Stimulated activated naive B cell treated with anti-CD40 and anti-IgM and Interleukin-4, amounts not matched to agents 10 μg/mL and 1 μg/mL and 100 μg/mL, for 72 hours (primary cell): Measurements from ENCODE around the gene TMEM221.
A peak's percentile ranks its signal among the peaks of the same experiment; 100 is the strongest.

Source experiments
- ATAC-seq, 2 donors: fragments of 150-1000 bp; cut with Tn5 transposase; replicated peaks; 2 replicates each; pipeline ENCODE4 v1.10.0; 2021; ENCODE audit warnings: moderate library complexity in 1 of 2
- DNase-seq: peaks from one replicate; pipeline ENCODE4 v3.0.0; 2021
- H3K27ac Mint-ChIP-seq: one replicate; pipeline ENCODE4 v1.8.0; 2022; ENCODE audit warnings: mild to moderate bottlenecking, mixed read lengths
- H3K27me3 Mint-ChIP-seq, 2 donors: one replicate each; pipeline ENCODE4 v1.8.0; 2022; ENCODE audit warnings: mixed read lengths in 2 of 2
- H3K36me3 Mint-ChIP-seq, 2 donors: one replicate each; pipeline ENCODE4 v1.8.0; 2022; ENCODE audit warnings: mixed read lengths in 2 of 2, mild to moderate bottlenecking in 1 of 2
- H3K4me1 Mint-ChIP-seq, 2 donors: one replicate each; pipeline ENCODE4 v1.8.0; 2022; ENCODE audit warnings: mixed read lengths in 2 of 2, mild to moderate bottlenecking in 1 of 2
- H3K4me3 Mint-ChIP-seq, 2 donors: one replicate each; pipeline ENCODE4 v1.8.0; 2022; ENCODE audit warnings: mild to moderate bottlenecking in 2 of 2, mixed read lengths in 2 of 2, moderate library complexity in 1 of 2
- H3K9me3 Mint-ChIP-seq, 2 donors: one replicate each; pipeline ENCODE4 v1.8.0; 2022; ENCODE audit warnings: mixed read lengths in 2 of 2, mild to moderate bottlenecking in 1 of 2

Gene TMEM221

GRCh38 chr19:17393914-17394313 lies 54.6 kb downstream of the TMEM221 start, which contains the start of gene CCDC194:
TSS of gene CCDC194 (minus strand) at chr19:17394196. CDS start at chr19:17394158, 38 bp downstream.
- DNase-seq (no peak), ATAC-seq (no peak)
- Mint-ChIP-seq H3K9me3 (peaks cover 0 to under 1% of the 10 kb centered on the region in 2 donors), H3K4me1 (peaks cover 20 to 28% of the 10 kb centered on the region in 2 donors), H3K27me3 (peaks cover 4 to 6% of the 10 kb centered on the region in 2 donors), H3K36me3 (peaks cover 7 to 20% of the 10 kb centered on the region in 2 donors), H3K4me3 (peak within 1 kb of the TSS in 1 of 2 donors; percentile 46), H3K27ac (no peak within 1 kb of the TSS)

GRCh38 chr19:17393002-17393401 lies 55.5 kb downstream of the TMEM221 start:
- Mint-ChIP-seq H3K4me3 (no peak overlapping the region), H3K36me3 (peaks cover 4 to 17% of the 10 kb centered on the region in 2 donors), H3K27me3 (peaks cover 4 to 6% of the 10 kb centered on the region in 2 donors), H3K4me1 (peaks cover 19 to 28% of the 10 kb centered on the region in 2 donors), H3K27ac (no peak overlapping the region), H3K9me3 (peaks cover 0 to 1% of the 10 kb centered on the region in 2 donors)
- ATAC-seq: no peak
- DNase-seq: no peak

GRCh38 chr19:17391371-17392151 lies 56.9 kb downstream of the TMEM221 start:
- peak; percentile 33 to 37 for ATAC-seq
- Mint-ChIP-seq H3K27me3 (peaks cover 4 to 6% of the 10 kb centered on the region in 2 donors), H3K4me3 (peak overlapping the region; percentile 93), H3K36me3 (peaks cover 0 to 7% of the 10 kb centered on the region in 2 donors), H3K4me1 (peaks cover 19 to 28% of the 10 kb centered on the region in 2 donors), H3K27ac (no peak overlapping the region), H3K9me3 (peaks cover 0 to 1% of the 10 kb centered on the region in 2 donors)
- DNase-seq: no peak

- Mint-ChIP-seq H3K4me1 (peaks cover 21 to 28% of the 10 kb centered on the region in 2 donors), H3K36me3 (peaks cover 0 to 7% of the 10 kb centered on the region in 2 donors), H3K27ac (peak overlapping the region; percentile 88), H3K27me3 (peaks cover 4 to 6% of the 10 kb centered on the region in 2 donors), H3K4me3 (peak overlapping the region; percentile 93), H3K9me3 (peaks cover 0 to 1% of the 10 kb centered on the region in 2 donors)
- peak; percentile 96 to 99 for ATAC-seq
- DNase-seq: peak; percentile 85
Measured at GRCh38 chr19:17390665-17391370, 57.6 kb downstream of the TMEM221 start.

- peaks cover 4 to 6% of the 10 kb centered on the region in 2 donors for H3K27me3 Mint-ChIP-seq
- no peak for ATAC-seq
- H3K4me1 Mint-ChIP-seq: peaks cover 18 to 24% of the 10 kb centered on the region in 2 donors
- H3K9me3 Mint-ChIP-seq: peaks cover 0 to 1% of the 10 kb centered on the region in 2 donors
- no peak overlapping the region for H3K27ac Mint-ChIP-seq
- DNase-seq: no peak
- peaks cover 0 to 3% of the 10 kb centered on the region in 2 donors for H3K36me3 Mint-ChIP-seq
- H3K4me3 Mint-ChIP-seq: peak overlapping the region in 1 of 2 donors; percentile 93
Measured at GRCh38 chr19:17389957-17390664, 58.4 kb downstream of the TMEM221 start.

GRCh38 chr19:17389288-17389687 lies 59.2 kb downstream of the TMEM221 start:
- ATAC-seq (no peak), DNase-seq (no peak)
- peaks cover 15 to 19% of the 10 kb centered on the region in 2 donors for H3K4me1 Mint-ChIP-seq
- no peaks in the 10 kb centered on the region for H3K36me3 Mint-ChIP-seq
- H3K27ac Mint-ChIP-seq: no peak overlapping the region
- H3K9me3 Mint-ChIP-seq: peaks cover 0 to 1% of the 10 kb centered on the region in 2 donors
- H3K4me3 Mint-ChIP-seq: no peak overlapping the region
- H3K27me3 Mint-ChIP-seq: peaks cover 4 to 6% of the 10 kb centered on the region in 2 donors

- peaks cover 0 to 1% of the 10 kb centered on the region in 2 donors for H3K9me3 Mint-ChIP-seq
- H3K27me3 Mint-ChIP-seq: peaks cover 4 to 6% of the 10 kb centered on the region in 2 donors
- H3K27ac Mint-ChIP-seq: no peak overlapping the region
- no peaks in the 10 kb centered on the region for H3K36me3 Mint-ChIP-seq
- peak; percentile 41 for DNase-seq
- H3K4me1 Mint-ChIP-seq: peaks cover 6 to 19% of the 10 kb centered on the region in 2 donors
- H3K4me3 Mint-ChIP-seq: no peak overlapping the region
- peak; percentile 63 to 68 for ATAC-seq
Measured at GRCh38 chr19:17385878-17386611, 62.4 kb downstream of the TMEM221 start.
